Keratinocyte (primary cell): ENCODE results near the gene PKD2.

Source experiments
- EZH2 ChIP-seq: IDR thresholded peaks from one replicate; pipeline ENCODE4 v1.6.1; 2012; ENCODE audit warnings: inconsistent platforms, mild to moderate bottlenecking, low read length, moderate library complexity
- TF ChIP-seq, protein P1 (sequence below), 3 experiments: IDR thresholded peaks in 1 of 3; conservative IDR thresholded peaks in 1 of 3; optimal IDR thresholded peaks in 1 of 3; 2 replicates in 2 of 3; 3 replicates in 1 of 3; pipeline versions ENCODE3 to v1.5.1; 2011; ENCODE audit warnings: low read length in 3 of 3, mild to moderate bottlenecking in 3 of 3, moderate library complexity in 2 of 3, control low read depth in 1 of 3, inconsistent platforms in 1 of 3; ENCODE audit not compliant: insufficient read depth in 2 of 3; ENCODE audit errors: extremely low read depth in 1 of 3

DNA sequence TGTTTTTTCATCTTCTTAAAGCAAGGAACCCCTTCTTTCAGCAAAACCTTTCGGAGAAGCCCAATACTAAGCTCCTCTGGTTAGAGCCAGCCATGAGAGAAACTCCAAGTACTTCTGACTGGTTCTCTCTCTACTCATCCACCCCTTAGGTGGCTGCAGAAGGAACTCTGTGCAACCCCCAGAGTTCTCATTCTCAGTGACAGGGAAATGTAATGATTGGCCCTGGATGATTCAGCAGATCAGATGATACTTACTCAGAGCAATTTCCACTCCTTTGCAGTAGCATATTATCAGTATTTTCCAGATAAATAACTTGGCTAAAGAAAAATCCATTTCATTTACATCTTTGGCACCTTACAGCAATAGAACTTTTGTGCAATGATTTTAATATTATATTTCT is 28.8 kb upstream of the PKD2 start:
- TF ChIP-seq, protein P1, sequence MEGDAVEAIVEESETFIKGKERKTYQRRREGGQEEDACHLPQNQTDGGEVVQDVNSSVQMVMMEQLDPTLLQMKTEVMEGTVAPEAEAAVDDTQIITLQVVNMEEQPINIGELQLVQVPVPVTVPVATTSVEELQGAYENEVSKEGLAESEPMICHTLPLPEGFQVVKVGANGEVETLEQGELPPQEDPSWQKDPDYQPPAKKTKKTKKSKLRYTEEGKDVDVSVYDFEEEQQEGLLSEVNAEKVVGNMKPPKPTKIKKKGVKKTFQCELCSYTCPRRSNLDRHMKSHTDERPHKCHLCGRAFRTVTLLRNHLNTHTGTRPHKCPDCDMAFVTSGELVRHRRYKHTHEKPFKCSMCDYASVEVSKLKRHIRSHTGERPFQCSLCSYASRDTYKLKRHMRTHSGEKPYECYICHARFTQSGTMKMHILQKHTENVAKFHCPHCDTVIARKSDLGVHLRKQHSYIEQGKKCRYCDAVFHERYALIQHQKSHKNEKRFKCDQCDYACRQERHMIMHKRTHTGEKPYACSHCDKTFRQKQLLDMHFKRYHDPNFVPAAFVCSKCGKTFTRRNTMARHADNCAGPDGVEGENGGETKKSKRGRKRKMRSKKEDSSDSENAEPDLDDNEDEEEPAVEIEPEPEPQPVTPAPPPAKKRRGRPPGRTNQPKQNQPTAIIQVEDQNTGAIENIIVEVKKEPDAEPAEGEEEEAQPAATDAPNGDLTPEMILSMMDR (optimal IDR thresholded peaks at IDR 0.05 in 1 of 3, IDR thresholded peaks at IDR 0.05 in 1 of 3, conservative IDR thresholded peaks at IDR 0.05 in 1 of 3; ENCODE audit: extremely low read depth in 1 of 3, insufficient read depth in 2 of 3, low read length in 3 of 3): no peak
- no peak for TF ChIP-seq EZH2
